Epithelial cell of esophagus (primary cell): ENCODE data around the gene RLF.
A peak's percentile ranks its signal among the peaks of the same experiment; 100 is the strongest.

Experiments
- DNase-seq: peaks from one replicate; pipeline ENCODE4 v3.0.0; 2010; ENCODE audit warnings: low read depth
- H3K4me3 ChIP-seq: 2 replicates; pipeline ENCODE4 v1.5.1; 2011; ENCODE audit warnings: mild to moderate bottlenecking, low read length, control low read depth
- CTCF ChIP-seq: IDR thresholded peaks from 2 replicates; pipeline ENCODE4 v1.5.1; 2011; ENCODE audit warnings: low read depth, mild to moderate bottlenecking, low read length, control low read depth, inconsistent platforms; ENCODE audit not compliant: insufficient read depth; ENCODE audit errors: missing control alignments

The RLF gene

GRCh38 chr1:40239626-40240025 lies 78.4 kb downstream of the RLF start:
- no peak for TF ChIP-seq CTCF
- H3K4me3 ChIP-seq: no peak overlapping the region
- no peak for DNase-seq

- H3K4me3 ChIP-seq: no peak overlapping the region
- no peak for DNase-seq
- TF ChIP-seq CTCF: no peak
Observed at GRCh38 chr1:40240390-40240789, 79.2 kb downstream of the RLF start.

GRCh38 chr1:40241362-40241761 lies 80.2 kb downstream of the RLF start:
- no peak overlapping the region for H3K4me3 ChIP-seq
- peak; percentile 7 for DNase-seq
- TF ChIP-seq CTCF: no peak

- no peak for DNase-seq
- TF ChIP-seq CTCF: no peak
- no peak overlapping the region for H3K4me3 ChIP-seq
Observed at GRCh38 chr1:40243351-40243750, 82.2 kb downstream of the RLF start.

- TF ChIP-seq CTCF: no peak
- no peak overlapping the region for H3K4me3 ChIP-seq
- DNase-seq: no peak
Observed at GRCh38 chr1:40244138-40244744, 83.1 kb downstream of the RLF start.

GRCh38 chr1:40245686-40246085 lies 84.5 kb downstream of the RLF start:
- no peak for DNase-seq
- H3K4me3 ChIP-seq: no peak overlapping the region
- TF ChIP-seq CTCF: no peak

GRCh38 chr1:40247655-40248054 lies 86.5 kb downstream of the RLF start, which contains the start of gene TMCO2:
Gene TMCO2, plus strand, starts transcription at chr1:40247937. Its CDS starts 57 bp downstream, at chr1:40247994.
- H3K4me3 ChIP-seq: no peak within 1 kb of the TSS
- no peak for TF ChIP-seq CTCF

More at GRCh38 chr1:40247655-40248054, 86.5 kb downstream of the RLF start, which contains the start of gene TMCO2:
- no peak for DNase-seq
